IPS-18c (cell line): ENCODE measurements around the gene SULT1C4.
"Not testable (repeated sequence)": the region's sequence is repeated elsewhere in the genome, so short reads cannot be mapped to it uniquely, and the experiment has no call there.

Experiments used
- H3K4me3 ChIP-seq: 2 replicates; pipeline ENCODE4 v1.7.0; 2013; ENCODE audit warnings: low read depth, mild to moderate bottlenecking, low read length, moderate library complexity; ENCODE audit not compliant: insufficient read depth
- H3K9me3 ChIP-seq: one replicate; pipeline ENCODE4 v1.6.1; 2013; ENCODE audit warnings: mild to moderate bottlenecking, low read length, moderate library complexity; ENCODE audit not compliant: control insufficient read depth, insufficient read depth

The SULT1C4 gene

DNA sequence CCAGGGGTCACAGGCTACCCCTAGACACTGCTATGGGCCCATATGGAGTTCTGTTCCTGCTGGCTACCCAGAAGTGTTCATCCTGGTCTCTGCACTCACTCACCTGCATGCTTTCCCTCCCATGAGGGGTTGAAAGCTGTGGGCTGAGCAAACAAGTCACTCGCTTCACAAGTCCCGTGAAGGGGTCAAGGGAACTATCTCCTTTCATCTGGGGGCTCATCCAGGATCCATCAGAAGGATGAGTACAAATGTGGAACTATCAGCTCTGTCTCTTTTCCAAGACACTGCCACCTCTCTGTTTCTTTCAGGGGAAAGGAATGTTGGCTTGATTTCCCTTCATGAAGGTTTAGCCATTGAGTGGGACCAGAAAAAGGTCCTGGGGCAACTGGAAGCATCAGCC lies 21.7 kb downstream of the SULT1C4 start:
- Histone ChIP-seq H3K9me3 (peaks cover 2% of the 10 kb centered on the region), H3K4me3 (no peak overlapping the region)

DNA sequence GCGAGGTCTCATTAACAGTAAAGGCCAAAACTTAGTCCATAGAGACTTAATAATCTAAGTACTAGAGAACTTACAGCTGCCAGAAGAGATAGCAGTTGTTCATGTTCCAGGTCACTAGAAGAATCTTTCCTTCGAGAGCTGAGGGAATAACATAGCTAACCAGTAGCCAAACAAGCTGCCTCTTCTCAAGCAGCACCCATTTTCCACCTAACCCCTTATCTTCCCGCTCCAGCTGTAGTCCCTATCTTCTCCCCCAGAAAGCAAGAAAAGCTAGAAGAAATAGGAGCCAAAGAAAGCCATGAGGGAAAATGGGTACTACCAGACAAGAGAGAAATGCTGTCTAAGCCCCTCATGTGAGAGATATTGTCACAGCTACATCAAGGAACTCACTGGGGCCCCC lies 24.0 kb downstream of the SULT1C4 start:
- H3K4me3 ChIP-seq, result no peak overlapping the region
- H3K9me3 ChIP-seq, result peaks cover 2% of the 10 kb centered on the region

DNA sequence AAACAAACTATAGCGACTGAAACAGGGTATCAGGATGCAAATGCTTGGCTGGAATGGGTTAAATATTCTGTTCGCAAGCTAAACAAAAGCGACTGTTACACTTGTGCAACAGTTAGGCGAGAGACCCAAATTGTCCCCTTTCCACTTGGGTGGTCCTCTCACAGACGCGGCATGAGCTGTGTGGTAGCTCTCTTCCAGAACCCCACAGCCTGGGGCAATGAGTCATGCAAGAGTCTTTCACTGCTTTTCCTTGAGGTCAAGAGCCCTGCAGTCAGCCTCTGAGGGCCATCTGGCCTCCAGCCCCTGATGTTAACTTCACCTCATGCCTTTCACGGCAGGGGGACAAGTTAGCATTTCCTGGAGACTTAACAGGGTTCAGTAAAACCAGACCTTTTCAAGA lies 25.7 kb downstream of the SULT1C4 start:
- H3K4me3 ChIP-seq, result no peak overlapping the region
- H3K9me3 ChIP-seq, result no peaks in the 10 kb centered on the region

DNA sequence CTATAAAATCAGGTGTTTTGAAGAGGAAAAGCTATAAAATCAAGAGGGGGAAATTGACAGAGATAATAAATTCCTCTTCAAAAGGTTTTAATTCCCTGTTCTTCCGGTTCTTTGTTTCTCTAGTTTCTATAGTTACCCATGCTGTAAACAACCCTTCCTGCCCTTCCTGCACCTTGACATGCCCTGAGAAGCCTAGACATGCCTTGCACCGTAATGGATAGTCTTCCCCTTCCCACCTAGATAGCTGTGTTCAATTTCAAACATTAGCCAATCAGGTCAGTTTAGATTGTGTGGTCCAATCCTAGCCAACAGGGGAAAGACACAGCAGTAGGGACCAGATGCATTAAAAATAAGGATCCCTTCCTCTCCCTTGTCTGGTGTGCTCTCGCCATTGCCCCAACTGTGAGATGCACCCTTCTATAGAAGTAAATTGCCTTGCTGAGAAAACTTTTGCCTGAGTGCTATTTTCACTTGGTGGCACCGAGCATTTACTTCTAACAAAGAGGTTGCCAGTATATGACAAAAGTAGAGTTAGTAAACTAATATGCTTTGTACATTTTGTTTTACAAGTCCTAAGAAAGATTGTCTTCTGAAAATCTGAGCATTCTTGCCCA lies 27.1 kb downstream of the SULT1C4 start:
- H3K9me3 ChIP-seq, result no peaks in the 10 kb centered on the region
- no peak overlapping the region for H3K4me3 ChIP-seq

DNA sequence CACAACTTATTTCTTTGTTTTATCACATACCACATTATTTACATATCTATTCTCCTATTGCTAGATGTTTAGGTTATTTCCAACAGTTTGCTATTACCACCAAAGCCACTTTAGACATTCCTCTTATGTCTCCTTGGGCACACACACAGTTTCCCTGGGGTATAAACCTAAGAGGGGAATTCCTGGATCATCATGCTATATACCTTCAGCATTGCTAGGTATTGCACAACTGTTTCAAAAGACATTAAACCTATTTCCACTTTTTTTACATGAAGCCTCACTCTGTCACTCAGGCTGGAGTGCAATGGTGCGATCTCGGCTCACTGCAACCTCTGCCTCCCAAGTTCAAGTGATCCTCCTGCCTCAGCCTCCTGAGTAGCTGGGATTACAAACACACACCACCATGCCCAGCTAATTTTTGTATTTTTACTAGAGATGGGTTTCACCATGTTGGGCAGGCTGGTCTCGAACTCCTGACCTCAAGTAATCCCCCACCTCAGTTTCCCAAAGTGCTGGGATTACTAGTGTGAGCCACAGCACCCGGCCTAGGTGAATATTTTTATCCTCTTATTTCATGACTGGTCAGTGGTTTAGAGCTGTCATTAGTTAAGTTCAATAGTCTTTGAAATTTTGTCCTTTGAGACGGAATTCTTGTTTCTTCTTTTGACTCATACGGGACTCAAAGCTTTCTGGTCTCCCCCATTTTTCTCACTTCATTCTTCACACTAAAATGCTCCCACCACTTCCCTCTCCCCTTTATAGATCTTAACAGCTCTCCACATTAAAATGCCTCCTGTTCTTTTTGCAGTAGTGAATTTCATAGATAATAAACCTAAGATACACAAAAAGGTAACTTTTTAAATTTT lies 30.3 kb downstream of the SULT1C4 start:
- H3K4me3 ChIP-seq, result no peak overlapping the region
- H3K9me3 ChIP-seq, result no peaks in the 10 kb centered on the region

DNA sequence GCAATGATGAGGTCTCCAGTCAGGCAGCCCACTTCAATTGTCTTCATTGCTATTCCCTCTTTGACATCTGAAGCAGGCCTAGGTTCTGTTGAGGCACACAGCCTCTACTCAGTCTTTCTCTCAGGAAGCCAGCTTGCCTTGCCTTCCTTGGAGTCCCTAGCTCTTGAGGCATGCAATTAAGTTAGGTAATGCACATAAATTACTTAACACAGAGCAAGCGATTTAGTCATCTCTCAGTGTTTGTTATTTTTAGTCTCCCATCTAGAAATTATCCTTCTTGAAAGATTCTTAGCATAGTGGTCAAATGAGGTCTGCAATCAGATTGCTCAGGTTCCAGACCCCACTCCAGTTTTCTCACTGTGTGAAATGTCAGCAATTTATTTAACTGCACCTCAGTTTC lies 32.0 kb downstream of the SULT1C4 start:
- no peaks in the 10 kb centered on the region for H3K9me3 ChIP-seq
- no peak overlapping the region for H3K4me3 ChIP-seq

DNA sequence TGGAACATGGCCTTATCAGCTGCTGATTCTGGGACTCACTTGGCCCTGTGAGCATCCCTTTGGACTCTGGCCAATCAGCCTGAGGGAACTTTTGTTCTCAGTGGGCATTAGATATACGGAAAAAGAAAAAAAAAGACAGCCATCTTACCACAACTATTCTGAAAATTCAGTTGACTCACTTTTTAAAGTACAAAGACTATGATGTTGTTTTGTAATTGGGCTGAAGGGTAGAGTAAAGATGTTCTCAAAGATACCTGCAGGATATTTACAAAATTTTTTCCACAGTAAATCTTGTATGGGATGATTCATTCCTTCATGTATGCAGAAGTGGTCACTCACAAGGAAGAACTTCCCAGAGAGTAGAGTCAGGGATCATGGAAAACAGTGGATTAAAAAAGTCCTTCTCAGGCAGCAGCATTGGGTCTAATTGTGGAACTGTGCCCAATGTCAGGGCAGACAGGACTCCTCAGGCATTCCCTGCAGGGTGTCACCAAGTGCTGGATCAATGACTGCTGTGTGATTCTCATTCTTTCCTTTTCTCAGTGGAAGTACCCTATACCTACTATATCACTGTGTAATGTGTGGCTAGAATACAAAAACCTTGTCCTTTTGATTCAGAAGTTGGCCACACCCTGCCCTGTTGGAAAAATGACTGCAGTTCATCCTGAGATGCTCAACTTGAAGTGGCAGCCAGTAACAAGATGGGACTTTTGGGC lies 35.4 kb downstream of the SULT1C4 start:
- no peak overlapping the region for H3K4me3 ChIP-seq
- no peaks in the 10 kb centered on the region for H3K9me3 ChIP-seq

DNA sequence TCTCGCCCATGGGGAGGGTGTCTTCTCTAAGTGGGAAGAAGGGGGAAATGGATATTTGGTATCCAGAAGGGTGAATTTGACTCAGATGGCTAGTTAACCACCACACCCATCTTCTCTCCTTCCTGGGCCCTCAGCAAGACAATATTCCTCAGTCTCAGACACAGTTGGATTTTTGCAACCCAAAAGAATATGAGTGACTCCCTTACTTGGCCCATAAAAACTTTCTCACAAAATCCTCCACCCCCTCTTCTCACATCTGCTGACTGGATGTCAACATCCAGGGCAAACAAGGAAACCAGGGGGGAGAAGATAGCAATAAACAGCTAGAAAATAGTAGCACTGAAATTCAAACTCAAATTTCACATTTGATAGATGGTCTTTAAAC lies 35.9 kb downstream of the SULT1C4 start:
- H3K4me3 ChIP-seq, result no peak overlapping the region
- H3K9me3 ChIP-seq, result no peaks in the 10 kb centered on the region

DNA sequence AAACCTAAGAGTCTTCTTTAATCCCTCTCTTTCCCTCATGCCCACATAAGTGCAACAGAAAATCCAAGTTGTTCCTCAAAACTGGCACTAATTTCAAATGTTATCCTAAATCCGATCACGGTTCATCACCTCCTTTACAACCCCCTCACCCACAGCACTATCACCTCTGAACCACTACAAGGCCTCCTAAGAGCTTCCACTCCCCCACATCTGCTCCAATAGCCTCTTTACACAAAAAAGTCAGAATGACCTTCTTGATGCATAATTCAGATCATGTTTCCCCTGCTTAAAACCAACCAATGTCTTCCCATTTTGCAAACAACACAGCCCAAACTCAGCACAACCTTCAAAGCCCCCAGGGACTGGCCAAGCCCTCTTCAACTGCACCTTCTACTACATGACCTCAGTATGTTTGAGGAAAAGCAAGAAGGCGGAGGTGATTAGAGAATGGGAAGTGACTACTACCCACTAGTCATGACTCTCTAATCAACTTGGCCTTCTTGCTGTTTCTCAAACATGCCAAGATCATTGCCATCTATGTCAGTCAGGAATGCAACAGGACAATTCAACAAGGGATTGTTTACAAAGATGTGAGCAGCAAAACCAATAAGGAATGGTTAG lies 36.6 kb downstream of the SULT1C4 start:
- Histone ChIP-seq H3K4me3 (no peak overlapping the region), H3K9me3 (no peaks in the 10 kb centered on the region)

DNA sequence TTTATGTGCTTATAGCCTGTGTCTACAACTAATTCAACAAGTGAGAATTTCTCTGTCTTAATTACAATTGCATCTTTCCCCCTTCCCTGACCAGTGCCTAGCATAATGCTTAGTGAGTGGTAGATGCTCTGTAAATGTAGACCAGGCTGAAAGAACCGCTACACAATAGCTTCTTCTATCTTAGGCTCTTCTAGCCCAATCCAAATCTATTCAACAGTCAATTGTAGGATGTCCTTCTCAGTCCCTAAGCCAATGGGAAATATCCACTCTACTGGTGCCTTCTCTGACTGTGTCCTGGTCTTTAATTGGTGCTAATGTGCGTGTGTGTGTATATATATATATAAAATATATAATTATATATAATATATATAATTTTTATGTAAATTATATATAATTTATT lies 37.2 kb downstream of the SULT1C4 start:
- Histone ChIP-seq H3K9me3 (no peaks in the 10 kb centered on the region), H3K4me3 (no peak overlapping the region)

DNA sequence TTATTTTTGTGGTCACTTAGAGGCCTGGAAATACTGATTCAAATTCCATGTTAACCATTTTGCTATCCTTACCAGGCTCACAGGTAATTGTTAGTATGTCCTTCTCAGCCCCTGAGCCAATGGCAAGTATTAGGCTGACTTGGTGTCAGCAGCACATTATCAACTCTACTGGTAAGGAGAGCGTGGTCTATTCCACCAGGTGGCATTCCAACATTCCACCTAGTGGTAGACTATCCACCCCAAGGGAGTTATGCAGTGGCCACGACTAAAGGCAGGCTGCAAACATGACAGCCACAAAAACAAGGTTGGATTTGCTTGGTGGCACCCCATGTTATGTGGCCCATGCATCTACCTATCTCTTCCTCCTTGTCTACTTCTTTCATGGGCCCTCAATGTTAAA lies 39.5 kb downstream of the SULT1C4 start:
- H3K9me3 ChIP-seq, result no peaks in the 10 kb centered on the region
- no peak overlapping the region for H3K4me3 ChIP-seq

DNA sequence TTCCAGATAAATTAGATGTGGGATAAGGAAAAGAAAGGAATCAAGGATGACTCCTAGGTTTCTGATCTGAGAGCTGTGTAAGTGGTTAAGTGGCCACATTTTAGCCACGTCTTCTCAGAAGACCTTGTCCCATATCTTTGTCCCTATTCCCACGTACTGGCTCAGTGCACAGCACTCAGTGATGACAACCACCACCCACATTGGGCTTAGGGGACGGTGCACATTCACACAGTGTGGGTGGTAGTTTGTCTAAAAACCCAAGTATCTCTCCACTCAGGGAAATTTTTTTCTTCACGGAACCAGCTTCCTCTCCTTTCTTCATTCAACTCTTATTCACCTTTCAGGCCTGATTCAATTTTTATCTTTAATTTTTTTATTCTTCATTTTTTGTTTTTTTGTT lies 40.7 kb downstream of the SULT1C4 start:
- Histone ChIP-seq H3K9me3 (no peaks in the 10 kb centered on the region), H3K4me3 (no peak overlapping the region)

DNA sequence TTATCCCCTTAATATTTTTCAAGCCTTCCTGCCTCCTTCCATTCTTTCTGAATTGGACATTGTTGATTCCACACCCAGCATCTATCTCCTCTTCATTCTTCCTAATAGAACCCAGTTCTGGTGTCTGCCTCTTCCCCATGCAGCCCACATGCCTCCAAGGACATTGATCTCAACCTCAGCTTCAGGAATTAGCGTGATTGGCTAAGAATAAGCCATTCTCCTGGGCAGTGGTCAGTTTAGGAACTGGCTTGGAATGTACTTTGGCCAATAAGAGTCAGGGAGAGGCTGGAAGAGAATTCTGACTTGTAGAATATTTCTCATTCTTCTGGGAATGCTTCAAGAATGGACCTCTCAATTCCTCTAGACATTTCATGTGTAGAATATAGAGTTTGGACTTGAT lies 45.3 kb downstream of the SULT1C4 start:
- Histone ChIP-seq H3K4me3 (no peak overlapping the region), H3K9me3 (no peaks in the 10 kb centered on the region)

DNA sequence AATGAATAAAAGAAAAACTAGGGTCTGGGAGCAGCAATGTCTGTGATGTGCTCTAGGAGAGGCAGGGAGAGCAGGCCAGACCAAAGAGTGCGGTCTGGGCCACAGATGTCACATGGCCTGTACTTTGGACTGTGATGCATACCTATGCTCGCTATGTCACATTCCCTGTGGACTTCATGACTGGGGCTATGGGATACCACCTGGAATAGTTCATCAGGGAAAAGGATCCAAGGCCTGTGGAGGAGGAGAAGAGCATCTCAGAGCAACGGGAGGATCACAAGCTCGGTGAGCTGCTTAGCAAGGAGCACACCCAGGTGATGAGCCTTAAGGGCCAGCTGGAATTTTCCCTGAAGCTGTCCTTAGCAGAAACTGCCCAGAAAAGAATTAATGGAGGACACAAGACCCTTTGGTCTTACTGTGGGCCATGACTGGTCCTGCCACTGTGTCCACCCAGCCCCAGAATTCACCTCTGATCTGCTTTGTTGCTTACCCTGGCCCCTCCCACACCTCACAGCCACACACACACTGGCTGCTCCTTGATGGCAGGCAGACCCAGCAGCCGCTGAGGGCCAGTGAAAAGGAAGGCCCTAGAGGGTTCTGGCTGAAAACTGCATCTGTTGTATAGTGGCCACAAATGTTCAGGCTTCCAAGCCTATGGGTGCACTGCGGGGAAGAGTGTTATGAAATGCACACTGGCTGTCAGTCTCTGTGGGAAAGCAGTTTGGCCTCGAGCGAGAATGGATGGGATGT lies 45.9 kb downstream of the SULT1C4 start:
- Histone ChIP-seq H3K9me3 (no peaks in the 10 kb centered on the region), H3K4me3 (no peak overlapping the region)

DNA sequence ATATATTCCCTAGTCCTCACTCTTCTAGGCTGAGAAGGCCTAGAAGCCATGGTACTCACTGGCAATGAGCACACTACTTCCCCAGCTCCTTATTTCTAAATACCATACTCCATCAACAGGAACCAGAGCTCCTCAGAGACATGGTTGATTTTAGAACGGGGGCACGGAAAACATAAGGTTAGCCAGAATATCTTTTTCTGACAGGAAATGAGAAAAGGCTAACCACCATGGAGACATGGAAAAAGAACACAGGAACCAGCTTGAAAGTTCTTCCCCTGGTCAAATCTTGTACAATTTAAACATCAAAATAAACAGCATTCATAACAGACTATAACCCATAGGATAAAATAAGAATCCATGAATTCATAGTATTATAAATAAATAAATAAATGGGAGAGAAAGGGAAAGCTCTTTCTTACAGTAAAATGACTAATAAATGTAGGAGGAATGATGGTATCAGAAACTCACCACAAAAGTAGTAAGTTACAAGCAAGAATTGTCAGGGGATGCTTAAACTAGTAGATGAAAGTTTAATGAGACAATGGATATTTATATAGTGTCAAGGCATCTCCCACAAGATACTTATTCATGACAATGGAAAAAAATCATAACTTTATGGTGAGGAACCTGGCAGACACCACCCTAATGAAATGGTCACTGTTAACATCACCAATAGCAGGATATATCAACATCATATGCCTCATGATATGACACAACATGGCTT lies 50.7 kb downstream of the SULT1C4 start:
- Histone ChIP-seq H3K4me3 (no peak overlapping the region), H3K9me3 (no peaks in the 10 kb centered on the region)

DNA sequence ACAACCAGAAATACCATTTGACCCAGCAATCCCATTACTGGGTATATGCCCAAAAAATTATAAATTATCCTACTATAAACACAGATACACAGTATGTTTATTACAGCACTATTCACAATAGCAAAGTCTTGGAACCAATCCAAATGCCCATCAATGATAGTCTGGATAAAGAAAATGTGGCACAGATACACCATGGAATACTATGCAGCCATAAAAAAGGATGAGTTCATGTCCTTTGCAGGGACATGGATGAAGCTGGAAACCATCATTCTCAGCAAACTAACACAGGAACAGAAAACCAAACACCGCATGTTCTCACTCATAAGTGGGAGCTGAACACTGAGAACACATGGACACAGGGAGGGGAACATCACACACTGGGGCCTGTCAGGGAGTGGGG lies 57.8 kb downstream of the SULT1C4 start:
- H3K9me3 ChIP-seq, H3K4me3 ChIP-seq: not testable (repeated sequence)

DNA sequence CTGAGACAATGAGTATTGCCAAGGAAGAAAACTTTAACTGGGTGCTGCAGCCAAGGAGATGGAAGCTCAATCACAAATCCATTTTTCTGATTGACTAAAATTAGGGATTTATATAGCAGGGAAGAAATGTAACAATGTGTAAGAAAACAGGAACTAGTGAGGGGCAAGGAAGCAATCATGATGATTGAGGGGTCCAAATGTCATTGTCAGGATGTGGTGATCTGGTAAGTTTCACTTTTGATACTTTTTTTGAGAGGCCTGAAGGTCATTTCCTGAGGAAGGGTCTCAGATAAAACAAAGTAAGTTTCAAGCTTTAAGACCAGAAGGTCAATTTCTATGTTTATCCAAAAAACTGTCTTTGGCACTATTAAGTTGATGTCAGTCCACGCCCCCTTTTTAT lies 59.2 kb downstream of the SULT1C4 start:
- H3K9me3 ChIP-seq, result no peaks in the 10 kb centered on the region
- H3K4me3 ChIP-seq, result no peak overlapping the region
